ENCODE data around the gene AKR1C8.

GRCh38 chr10:5187867-5188266, 2.9 kb upstream of the AKR1C8 start:
- no peak for TF ChIP-seq POLR2A (IDR thresholded peaks at IDR 0.05; ENCODE audit: low read depth)
- TF ChIP-seq, protein P1, sequence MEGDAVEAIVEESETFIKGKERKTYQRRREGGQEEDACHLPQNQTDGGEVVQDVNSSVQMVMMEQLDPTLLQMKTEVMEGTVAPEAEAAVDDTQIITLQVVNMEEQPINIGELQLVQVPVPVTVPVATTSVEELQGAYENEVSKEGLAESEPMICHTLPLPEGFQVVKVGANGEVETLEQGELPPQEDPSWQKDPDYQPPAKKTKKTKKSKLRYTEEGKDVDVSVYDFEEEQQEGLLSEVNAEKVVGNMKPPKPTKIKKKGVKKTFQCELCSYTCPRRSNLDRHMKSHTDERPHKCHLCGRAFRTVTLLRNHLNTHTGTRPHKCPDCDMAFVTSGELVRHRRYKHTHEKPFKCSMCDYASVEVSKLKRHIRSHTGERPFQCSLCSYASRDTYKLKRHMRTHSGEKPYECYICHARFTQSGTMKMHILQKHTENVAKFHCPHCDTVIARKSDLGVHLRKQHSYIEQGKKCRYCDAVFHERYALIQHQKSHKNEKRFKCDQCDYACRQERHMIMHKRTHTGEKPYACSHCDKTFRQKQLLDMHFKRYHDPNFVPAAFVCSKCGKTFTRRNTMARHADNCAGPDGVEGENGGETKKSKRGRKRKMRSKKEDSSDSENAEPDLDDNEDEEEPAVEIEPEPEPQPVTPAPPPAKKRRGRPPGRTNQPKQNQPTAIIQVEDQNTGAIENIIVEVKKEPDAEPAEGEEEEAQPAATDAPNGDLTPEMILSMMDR (IDR thresholded peaks at IDR 0.05): no peak
